IMR-90 (cell line): ENCODE measurements around the gene KRTAP9-3. TPM values are rescaled to one million over a fixed set of nuclear protein-coding genes. Genes with fewer than 3 reads are reported as not detected.

Source experiments
- ATAC-seq: fragments of 200-7000 bp; cut with Tn5 transposase; 2 replicates; pipeline ENCODE4 v1.9.1; 2020; ENCODE audit warnings: low read depth, mild to moderate bottlenecking, moderate library complexity
- BruUV-seq: library from RNA; stranded (reverse); fragments of 400-500 nt; replicated peaks from 2 replicates; lab custom pipeline; 2021; lab: Mats Ljungman, UMichigan
- CTCF ChIA-PET: fragments of 300-600 bp; formaldehyde crosslinking; extraction: SDS; loops from one replicate; lab custom pipeline; 2021; ENCODE audit warnings: antibody characterized with exemption; lab: Yijun Ruan, JAX
- POLR2A ChIA-PET: fragments of 300-600 bp; sonication (Branson Sonifier 250); formaldehyde crosslinking; loops from one replicate; lab custom pipeline; 2022; ENCODE audit warnings: antibody characterized with exemption; ENCODE audit not compliant: unreplicated experiment; lab: Charles Lee
- DNase-seq: peaks from one replicate; pipeline ENCODE4 v3.0.0; 2013
- H2AFZ ChIP-seq: replicated peaks from 2 replicates; pipeline ENCODE3; 2013; ENCODE audit warnings: low read length, mild to moderate bottlenecking; ENCODE audit not compliant: poor library complexity
- H2AK5ac ChIP-seq: 2 replicates; pipeline ENCODE4 v1.6.1; 2013; ENCODE audit warnings: low read depth, low read length, inconsistent platforms
- H2AK9ac ChIP-seq: replicated peaks from 2 replicates; pipeline ENCODE3; 2013; ENCODE audit warnings: mild to moderate bottlenecking, low read depth, low read length, moderate library complexity; ENCODE audit not compliant: poor library complexity
- H2BK120ac ChIP-seq: 2 replicates; pipeline ENCODE4 v1.6.1; 2013; ENCODE audit warnings: low read depth, low read length, inconsistent platforms
- H2BK15ac ChIP-seq: 3 replicates; pipeline ENCODE4 v1.6.1; 2013; ENCODE audit warnings: low read depth, low read length, inconsistent platforms
- H2BK20ac ChIP-seq: 2 replicates; pipeline ENCODE4 v1.6.1; 2013; ENCODE audit warnings: low read depth, mild to moderate bottlenecking, inconsistent platforms, low read length, moderate library complexity
- H2BK5ac ChIP-seq: 2 replicates; pipeline ENCODE4 v1.6.1; 2013; ENCODE audit warnings: mild to moderate bottlenecking, low read depth, low read length, inconsistent platforms; ENCODE audit not compliant: poor library complexity, severe bottlenecking
- H3K14ac ChIP-seq: replicated peaks from 2 replicates; pipeline ENCODE4 v1.6.1; 2013; ENCODE audit warnings: low read depth, low read length, inconsistent platforms
- H3K18ac ChIP-seq: 2 replicates; pipeline ENCODE4 v1.6.1; 2013; ENCODE audit warnings: low read depth, low read length, control low read depth
- H3K23ac ChIP-seq: 2 replicates; pipeline ENCODE4 v1.6.1; 2013; ENCODE audit warnings: low read depth, low read length, inconsistent platforms
- H3K27ac ChIP-seq: 2 replicates; pipeline ENCODE4 v1.5.1; 2013; ENCODE audit warnings: mild to moderate bottlenecking, control low read depth, low read length; ENCODE audit not compliant: insufficient read depth
- H3K27me3 ChIP-seq: 2 replicates; pipeline ENCODE4 v1.6.1; 2013; ENCODE audit warnings: low read length; ENCODE audit not compliant: control insufficient read depth, insufficient read depth
- H3K36me3 ChIP-seq: 2 replicates; pipeline ENCODE4 v1.6.1; 2013; ENCODE audit warnings: low read length, mixed read lengths; ENCODE audit not compliant: control insufficient read depth, insufficient read depth
- H3K4ac ChIP-seq: 2 replicates; pipeline ENCODE4 v1.6.1; 2013; ENCODE audit warnings: low read depth, low read length, inconsistent platforms
- H3K4me1 ChIP-seq: 2 replicates; pipeline ENCODE4 v1.6.1; 2013; ENCODE audit warnings: low read length, mixed read lengths; ENCODE audit not compliant: control insufficient read depth, insufficient read depth
- H3K4me2 ChIP-seq: 2 replicates; pipeline ENCODE4 v1.6.1; 2013; ENCODE audit warnings: low read depth, mild to moderate bottlenecking, control low read depth, low read length, moderate library complexity
- H3K4me3 ChIP-seq: 2 replicates; pipeline ENCODE4 v1.5.1; 2013; ENCODE audit warnings: low read depth, mild to moderate bottlenecking, control low read depth, low read length, moderate library complexity; ENCODE audit not compliant: insufficient read depth
- H3K56ac ChIP-seq: 2 replicates; pipeline ENCODE4 v1.6.1; 2013; ENCODE audit warnings: low read length, inconsistent platforms; ENCODE audit not compliant: insufficient read depth; ENCODE audit errors: extremely low read depth
- H3K79me1 ChIP-seq, 2 experiments: 2 replicates each; pipeline ENCODE4 v1.6.1; 2013; ENCODE audit warnings: low read length in 2 of 2, inconsistent platforms in 1 of 2, low read depth in 1 of 2
- H3K9ac ChIP-seq: 2 replicates; pipeline ENCODE4 v1.6.1; 2013; ENCODE audit warnings: low read depth, low read length, control low read depth
- H3K9me1 ChIP-seq: 2 replicates; pipeline ENCODE4 v1.6.1; 2013; ENCODE audit warnings: low read length, inconsistent platforms; ENCODE audit not compliant: insufficient read depth
- H3K9me3 ChIP-seq: 2 replicates; pipeline ENCODE4 v1.6.1; 2013; ENCODE audit warnings: low read length; ENCODE audit not compliant: control insufficient read depth, insufficient read depth
- H4K20me1 ChIP-seq: 2 replicates; pipeline ENCODE4 v1.6.1; 2013; ENCODE audit warnings: low read length, inconsistent platforms; ENCODE audit not compliant: insufficient read depth
- H4K5ac ChIP-seq: 2 replicates; pipeline ENCODE4 v1.6.1; 2013; ENCODE audit warnings: mild to moderate bottlenecking, low read depth, low read length, control low read depth
- H4K8ac ChIP-seq, 2 experiments: 2 replicates each; pipeline ENCODE4 v1.6.1; 2013; ENCODE audit warnings: low read depth in 2 of 2, low read length in 2 of 2, control low read depth in 1 of 2, inconsistent platforms in 1 of 2
- H4K91ac ChIP-seq: 2 replicates; pipeline ENCODE4 v1.6.1; 2013; ENCODE audit warnings: low read depth, low read length, inconsistent platforms; ENCODE audit not compliant: insufficient read depth
- BHLHE40 ChIP-seq: fragments of 150-350 bp; IDR thresholded peaks from 2 replicates; pipeline ENCODE4 v1.6.1; 2016; ENCODE audit warnings: mild to moderate bottlenecking, low read depth, low read length
- CEBPB ChIP-seq: IDR thresholded peaks from 2 replicates; pipeline ENCODE4 v1.6.1; 2012; ENCODE audit warnings: low read depth, low read length, improper control_type of control experiment
- CHD1 ChIP-seq: IDR thresholded peaks from 2 replicates; pipeline ENCODE4 v1.6.1; 2012; ENCODE audit warnings: low read depth, low read length, improper control_type of control experiment
- FOS ChIP-seq: fragments of 150-350 bp; IDR thresholded peaks from 2 replicates; pipeline ENCODE4 v1.6.1; 2016; ENCODE audit warnings: low read depth, low read length
- MAFK ChIP-seq: IDR thresholded peaks from 2 replicates; pipeline ENCODE4 v1.6.1; 2012; ENCODE audit warnings: low read depth, low read length, improper control_type of control experiment
- MAZ ChIP-seq: IDR thresholded peaks from 2 replicates; pipeline ENCODE4 v1.6.1; 2012; ENCODE audit warnings: low read depth, mild to moderate bottlenecking, low read length, improper control_type of control experiment, moderate library complexity, borderline replicate concordance
- MXI1 ChIP-seq: IDR thresholded peaks from 2 replicates; pipeline ENCODE4 v1.6.1; 2012; ENCODE audit warnings: low read depth, mild to moderate bottlenecking, low read length, moderate library complexity, borderline replicate concordance
- NFE2L2 ChIP-seq: fragments of 150-350 bp; IDR thresholded peaks from 2 replicates; pipeline ENCODE4 v1.6.1; 2016; ENCODE audit warnings: low read depth, mild to moderate bottlenecking, low read length
- POLR2A ChIP-seq: IDR thresholded peaks from 2 replicates; pipeline ENCODE4 v1.6.1; 2012; ENCODE audit warnings: mild to moderate bottlenecking, low read depth, low read length
- RAD21 ChIP-seq: IDR thresholded peaks from 2 replicates; pipeline ENCODE4 v1.6.1; 2012; ENCODE audit warnings: low read length, improper control_type of control experiment
- RCOR1 ChIP-seq: IDR thresholded peaks from 2 replicates; pipeline ENCODE4 v1.6.1; 2012; ENCODE audit warnings: mild to moderate bottlenecking, low read length, improper control_type of control experiment; ENCODE audit not compliant: insufficient replicate concordance
- RFX5 ChIP-seq: IDR thresholded peaks from 2 replicates; pipeline ENCODE4 v1.8.0; 2012; ENCODE audit warnings: low read depth, mild to moderate bottlenecking, low read length, moderate library complexity
- SMC3 ChIP-seq: fragments of 150-350 bp; IDR thresholded peaks from 2 replicates; pipeline ENCODE4 v1.6.1; 2016; ENCODE audit warnings: low read depth, mild to moderate bottlenecking, antibody characterized with exemption, low read length, moderate library complexity
- WGBS, 2 experiments: methylation state at CpG; one replicate each; pipeline versions ENCODE4 v1.1.5 to v1.1.7; 2013; ENCODE audit warnings: missing lambda C conversion rate in 2 of 2; ENCODE audit not compliant: insufficient read length in 1 of 2; ENCODE audit errors: extremely low coverage in 2 of 2; 5-methylcytosine and 5-hydroxymethylcytosine counted together
- dilution Hi-C: fragments of 300-500 bp; cut with HindIII; formaldehyde crosslinking; loops from one replicate; pipeline ENCODE4 v1.14.3; 2018; ENCODE audit warnings: low sequenced_read_pairs; ENCODE audit not compliant: unreplicated experiment
- in situ Hi-C: fragments of 300-500 bp; cut with MboI; formaldehyde crosslinking; loops from 3 replicates; pipeline ENCODE4 v1.14.3; 2019; ENCODE audit warnings: low sequenced_read_pairs, inconsistent platforms, mixed read lengths
- intact Hi-C: fragments of 100-400 bp; cut with micrococcal nuclease; formaldehyde crosslinking; loops from 2 replicates; pipeline ENCODE4 v1.10.0; 2022
- polyA plus RNA-seq, 3 experiments: library from polyadenylated mRNA; depleted of rRNA; stranded (reverse); fragments of >200 nt; gene quantifications; 2 replicates each; pipeline ENCODE4 v1.2.3, GENCODE V29; 2012; ENCODE audit warnings: low replicate concordance in 1 of 3
- total RNA-seq: library from RNA; depleted of rRNA; stranded (reverse); fragments of >200 nt; gene quantifications from 2 replicates; pipeline ENCODE4 v1.2.3, GENCODE V29; 2012
- TF ChIP-seq, protein P1 (sequence below): conservative IDR thresholded peaks from 2 replicates; pipeline ENCODE4 v1.5.1; 2012; ENCODE audit warnings: mild to moderate bottlenecking, low read depth, low read length, improper control_type of control experiment
- TF ChIP-seq, protein P2 (sequence below): fragments of 150-350 bp; IDR thresholded peaks from 2 replicates; pipeline ENCODE4 v1.6.1; 2017; ENCODE audit warnings: mild to moderate bottlenecking, antibody characterized with exemption, low read length, low read depth
- TF ChIP-seq, protein P3 (sequence below): fragments of 150-350 bp; IDR thresholded peaks from 2 replicates; pipeline ENCODE4 v1.6.1; 2016; ENCODE audit warnings: low read depth, mild to moderate bottlenecking, low read length, moderate library complexity, borderline replicate concordance

KRTAP9-3 gene
- total and polyA plus RNA-seq, 2 of the 4 experiments (the other 2 are of a cell fraction) = not detected

DNA sequence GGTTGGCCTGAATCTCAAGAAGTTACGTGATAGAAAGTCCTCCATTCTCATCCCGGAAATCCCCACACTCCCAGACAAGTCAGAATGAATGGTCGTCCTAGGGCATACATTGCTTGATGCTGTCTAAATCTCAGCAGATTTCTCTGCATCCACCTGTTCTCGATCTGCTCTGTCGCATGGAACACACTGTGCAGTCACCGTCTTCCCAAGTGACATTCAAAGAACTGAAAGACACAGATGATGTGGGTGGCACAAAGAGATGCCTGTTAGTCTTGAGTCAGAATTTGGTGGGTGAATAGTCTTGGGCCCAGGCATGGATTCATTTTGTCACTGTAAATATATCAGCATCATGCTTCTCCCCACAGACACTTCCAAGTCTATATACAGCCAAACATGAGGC, 518 bp upstream of the KRTAP9-3 start:
- WGBS, 2 experiments = no CpG with 5 or more reads among the region's 6 CpGs
- no peak for ATAC-seq
- in situ Hi-C loops = no loop called here

More for the DNA sequence above, 518 bp upstream of the KRTAP9-3 start:
- Histone ChIP-seq H3K14ac (no peak overlapping the region), H3K27ac (no peak overlapping the region), H2BK15ac (no peak overlapping the region), H3K36me3 (no peaks in the 10 kb centered on the region), H2BK20ac (no peak overlapping the region), H2AK9ac (no peak overlapping the region), H3K18ac (no peak overlapping the region), H3K9me1 (no peaks in the 10 kb centered on the region), H3K9me3 (no peaks in the 10 kb centered on the region), H3K9ac (no peak overlapping the region), H3K4me3 (no peak overlapping the region), H3K4me1 (no peaks in the 10 kb centered on the region), H3K79me1 (no peaks in the 10 kb centered on the region), H2BK120ac (no peak overlapping the region), H4K5ac (no peak overlapping the region), H4K8ac (no peak overlapping the region), H3K27me3 (peaks cover 2% of the 10 kb centered on the region), H2AK5ac (no peak overlapping the region), H3K23ac (no peak overlapping the region), H2BK5ac (no peak overlapping the region), H3K4ac (no peak overlapping the region), H3K4me2 (no peak overlapping the region), H2AFZ (no peak overlapping the region), H4K20me1 (no peaks in the 10 kb centered on the region), H3K56ac (no peak overlapping the region), H4K91ac (no peak overlapping the region)
- CTCF ChIA-PET = no interaction called here
- DNase-seq = no peak
- dilution Hi-C loops (no loop called here), intact Hi-C loops (no loop called here)
- no peak for TF ChIP-seq BHLHE40
- TF ChIP-seq MXI1 = no peak
- TF ChIP-seq, protein P1, sequence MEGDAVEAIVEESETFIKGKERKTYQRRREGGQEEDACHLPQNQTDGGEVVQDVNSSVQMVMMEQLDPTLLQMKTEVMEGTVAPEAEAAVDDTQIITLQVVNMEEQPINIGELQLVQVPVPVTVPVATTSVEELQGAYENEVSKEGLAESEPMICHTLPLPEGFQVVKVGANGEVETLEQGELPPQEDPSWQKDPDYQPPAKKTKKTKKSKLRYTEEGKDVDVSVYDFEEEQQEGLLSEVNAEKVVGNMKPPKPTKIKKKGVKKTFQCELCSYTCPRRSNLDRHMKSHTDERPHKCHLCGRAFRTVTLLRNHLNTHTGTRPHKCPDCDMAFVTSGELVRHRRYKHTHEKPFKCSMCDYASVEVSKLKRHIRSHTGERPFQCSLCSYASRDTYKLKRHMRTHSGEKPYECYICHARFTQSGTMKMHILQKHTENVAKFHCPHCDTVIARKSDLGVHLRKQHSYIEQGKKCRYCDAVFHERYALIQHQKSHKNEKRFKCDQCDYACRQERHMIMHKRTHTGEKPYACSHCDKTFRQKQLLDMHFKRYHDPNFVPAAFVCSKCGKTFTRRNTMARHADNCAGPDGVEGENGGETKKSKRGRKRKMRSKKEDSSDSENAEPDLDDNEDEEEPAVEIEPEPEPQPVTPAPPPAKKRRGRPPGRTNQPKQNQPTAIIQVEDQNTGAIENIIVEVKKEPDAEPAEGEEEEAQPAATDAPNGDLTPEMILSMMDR = no peak
- TF ChIP-seq RFX5 = no peak
- no peak for TF ChIP-seq CEBPB
- no peak for TF ChIP-seq POLR2A
- TF ChIP-seq FOS = no peak
- no peak for TF ChIP-seq RCOR1
- no peak for TF ChIP-seq CHD1
- TF ChIP-seq NFE2L2 = no peak
- TF ChIP-seq SMC3 = no peak
- TF ChIP-seq, protein P2, sequence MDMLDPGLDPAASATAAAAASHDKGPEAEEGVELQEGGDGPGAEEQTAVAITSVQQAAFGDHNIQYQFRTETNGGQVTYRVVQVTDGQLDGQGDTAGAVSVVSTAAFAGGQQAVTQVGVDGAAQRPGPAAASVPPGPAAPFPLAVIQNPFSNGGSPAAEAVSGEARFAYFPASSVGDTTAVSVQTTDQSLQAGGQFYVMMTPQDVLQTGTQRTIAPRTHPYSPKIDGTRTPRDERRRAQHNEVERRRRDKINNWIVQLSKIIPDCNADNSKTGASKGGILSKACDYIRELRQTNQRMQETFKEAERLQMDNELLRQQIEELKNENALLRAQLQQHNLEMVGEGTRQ = no peak
- no peak for TF ChIP-seq RAD21
- TF ChIP-seq MAFK = no peak
- TF ChIP-seq, protein P3, sequence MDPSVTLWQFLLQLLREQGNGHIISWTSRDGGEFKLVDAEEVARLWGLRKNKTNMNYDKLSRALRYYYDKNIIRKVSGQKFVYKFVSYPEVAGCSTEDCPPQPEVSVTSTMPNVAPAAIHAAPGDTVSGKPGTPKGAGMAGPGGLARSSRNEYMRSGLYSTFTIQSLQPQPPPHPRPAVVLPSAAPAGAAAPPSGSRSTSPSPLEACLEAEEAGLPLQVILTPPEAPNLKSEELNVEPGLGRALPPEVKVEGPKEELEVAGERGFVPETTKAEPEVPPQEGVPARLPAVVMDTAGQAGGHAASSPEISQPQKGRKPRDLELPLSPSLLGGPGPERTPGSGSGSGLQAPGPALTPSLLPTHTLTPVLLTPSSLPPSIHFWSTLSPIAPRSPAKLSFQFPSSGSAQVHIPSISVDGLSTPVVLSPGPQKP = no peak
- no peak for TF ChIP-seq MAZ
- no TSS peak for BruUV-seq
- POLR2A ChIA-PET = no interaction called here
